Small intestine (tissue), 7 donors: ENCODE measurements around the gene NR2F2. TPM values are rescaled to one million over a fixed set of nuclear protein-coding genes. Genes with fewer than 3 reads are reported as not detected.
A peak's percentile ranks its signal among the peaks of the same experiment; 100 is the strongest.

ENCODE experiments used
- DNase-seq, 2 donors: peaks; one replicate each; pipeline versions ENCODE4 v3.0.0 to v3.0.0-alpha.2; 2013
- FAIRE-seq: peaks from 2 replicates; lab custom pipeline; 2012; peaks lifted over from hg19 to GRCh38; lab: Jason Lieb, UNC
- H3K27ac ChIP-seq, 3 donors: one replicate each; pipeline ENCODE4 v1.5.1; 2013; ENCODE audit warnings: low read length in 2 of 3, mild to moderate bottlenecking in 2 of 3, control low read depth in 1 of 3, inconsistent platforms in 1 of 3, low read depth in 1 of 3, moderate library complexity in 1 of 3
- H3K27me3 ChIP-seq, 3 donors: one replicate each; pipeline ENCODE4 v1.6.1; 2013; ENCODE audit warnings: low read length in 3 of 3, inconsistent platforms in 1 of 3; ENCODE audit not compliant: control insufficient read depth in 3 of 3, insufficient read depth in 3 of 3
- H3K36me3 ChIP-seq, 3 donors: one replicate each; pipeline ENCODE4 v1.6.1; 2013; ENCODE audit warnings: low read length in 3 of 3, inconsistent platforms in 1 of 3, low read depth in 1 of 3, mild to moderate bottlenecking in 1 of 3, moderate library complexity in 1 of 3; ENCODE audit not compliant: control insufficient read depth in 3 of 3, insufficient read depth in 2 of 3
- H3K4me1 ChIP-seq, 3 donors: one replicate each; pipeline ENCODE4 v1.6.1; 2013; ENCODE audit warnings: low read length in 2 of 3, inconsistent platforms in 1 of 3, low read depth in 1 of 3, mild to moderate bottlenecking in 1 of 3, moderate library complexity in 1 of 3; ENCODE audit not compliant: control insufficient read depth in 3 of 3, insufficient read depth in 2 of 3
- H3K4me3 ChIP-seq, 3 donors: one replicate each; pipeline ENCODE4 v1.5.1; 2013; ENCODE audit warnings: low read length in 3 of 3, control low read depth in 1 of 3, inconsistent platforms in 1 of 3, low read depth in 1 of 3, mild to moderate bottlenecking in 1 of 3, moderate library complexity in 1 of 3
- H3K9me3 ChIP-seq, 2 donors: one replicate each; pipeline ENCODE4 v1.6.1; 2013; ENCODE audit warnings: low read depth in 1 of 2, low read length in 1 of 2; ENCODE audit not compliant: control insufficient read depth in 2 of 2, insufficient read depth in 1 of 2
- WGBS, 3 donors: extraction: QIAGEN DNeasy Blood & Tissue Kit; methylation state at CpG; one replicate each; pipeline ENCODE4 v1.1.7; 2013; 5-methylcytosine and 5-hydroxymethylcytosine counted together
- polyA plus RNA-seq, 4 donors: library from polyadenylated mRNA; stranded (reverse) in 3 of 4; unstranded in 1 of 4; fragments of 200-250 nt in 3 of 4; fragments of 120-200 nt in 1 of 4; gene quantifications; one replicate each; pipeline versions ENCODE4 v1.2.1 to v1.2.3, GENCODE V29; 2013
- donor health status: healthy with polysubstance abuse.
- donor health status: control.
- donor health status: control.
- donor health status: Bipolar disorder and iron deficiency.
- donor health status: healthy.

The NR2F2 gene
- polyA plus RNA-seq, 4 donors: 3.6 to 34.1 (median 15.6) TPM

GRCh38 chr15:96335411-96336024 lies 5.0 kb downstream of the NR2F2 start:
- no peak for DNase-seq
- 1 to 6% (median 3%) methylated on average over 6 of the region's 6 CpGs for WGBS, 3 donors
- FAIRE-seq: no peak

GRCh38 chr15:96336108-96336595 lies 5.7 kb downstream of the NR2F2 start:
- H3K4me1 ChIP-seq: peaks cover 5 to 33% (median 7%) of the 10 kb centered on the region in 3 donors
- H3K27me3 ChIP-seq: peaks cover 0 to 8% (median 0%) of the 10 kb centered on the region in 3 donors
- DNase-seq (no peak), FAIRE-seq (no peak)
- H3K27ac ChIP-seq: peak overlapping the region in 2 of 3 donors; percentile 55 to 57
- 6 to 8% (median 7%) methylated on average over 7 of the region's 7 CpGs for WGBS, 3 donors
- peak overlapping the region; percentile 25 to 78 (median 33) for H3K4me3 ChIP-seq
- H3K36me3 ChIP-seq: peaks cover 0 to 31% (median 0%) of the 10 kb centered on the region in 3 donors
- H3K9me3 ChIP-seq: no peaks in the 10 kb centered on the region

More at GRCh38 chr15:96335411-96336024, 5.0 kb downstream of the NR2F2 start:
- Histone ChIP-seq H3K27me3 (peaks cover 0 to 6% (median 0%) of the 10 kb centered on the region in 3 donors), H3K4me1 (peaks cover 5 to 33% (median 7%) of the 10 kb centered on the region in 3 donors), H3K27ac (peak overlapping the region in 2 of 3 donors; percentile 38 to 55), H3K4me3 (peak overlapping the region in 2 of 3 donors; percentile 33 to 78), H3K36me3 (peaks cover 0 to 31% (median 0%) of the 10 kb centered on the region in 3 donors), H3K9me3 (no peaks in the 10 kb centered on the region)

- H3K4me3 ChIP-seq: peak overlapping the region; percentile 25 to 78 (median 33)
- no peaks in the 10 kb centered on the region for H3K9me3 ChIP-seq
- WGBS, 3 donors: 6 to 7% (median 7%) methylated on average over 9 of the region's 9 CpGs
- peaks cover 7 to 37% (median 8%) of the 10 kb centered on the region in 3 donors for H3K4me1 ChIP-seq
- no peak for FAIRE-seq
- H3K27me3 ChIP-seq: peaks cover 0 to 8% (median 0%) of the 10 kb centered on the region in 3 donors
- H3K27ac ChIP-seq: peak overlapping the region; percentile 22 to 57 (median 55)
- H3K36me3 ChIP-seq: peaks cover 0 to 31% (median 0%) of the 10 kb centered on the region in 3 donors
- DNase-seq: no peak
Measured at GRCh38 chr15:96336596-96337364, 6.3 kb downstream of the NR2F2 start.

GRCh38 chr15:96337365-96338023 lies 7.0 kb downstream of the NR2F2 start:
- Histone ChIP-seq H3K27ac (peak overlapping the region in 1 of 3 donors; percentile 55), H3K27me3 (peaks cover 0 to 8% (median 0%) of the 10 kb centered on the region in 3 donors), H3K4me1 (peaks cover 7 to 43% (median 8%) of the 10 kb centered on the region in 3 donors), H3K4me3 (peak overlapping the region in 2 of 3 donors; percentile 33 to 78), H3K9me3 (no peaks in the 10 kb centered on the region), H3K36me3 (peaks cover 0 to 28% (median 0%) of the 10 kb centered on the region in 3 donors)
- DNase-seq (no peak), FAIRE-seq (no peak)
- WGBS, 3 donors: 38 to 44% (median 39%) methylated on average over 14 of the region's 14 CpGs

GRCh38 chr15:96338074-96338765 lies 7.7 kb downstream of the NR2F2 start:
- DNase-seq (no peak), FAIRE-seq (no peak)
- Histone ChIP-seq H3K4me1 (peaks cover 8 to 50% (median 10%) of the 10 kb centered on the region in 3 donors), H3K9me3 (no peaks in the 10 kb centered on the region), H3K4me3 (no peak overlapping the region), H3K27me3 (peaks cover 0 to 6% (median 0%) of the 10 kb centered on the region in 3 donors), H3K27ac (no peak overlapping the region), H3K36me3 (peaks cover 0 to 28% (median 0%) of the 10 kb centered on the region in 3 donors)
- WGBS, 3 donors: 32 to 51% (median 47%) methylated on average over 5 of the region's 5 CpGs

- Histone ChIP-seq H3K4me3 (peak overlapping the region in 1 of 3 donors; percentile 71), H3K36me3 (peaks cover 0 to 27% (median 0%) of the 10 kb centered on the region in 3 donors), H3K27me3 (peaks cover 0 to 6% (median 0%) of the 10 kb centered on the region in 3 donors), H3K9me3 (no peaks in the 10 kb centered on the region), H3K4me1 (peaks cover 7 to 51% (median 8%) of the 10 kb centered on the region in 3 donors), H3K27ac (peak overlapping the region in 2 of 3 donors; percentile 78 to 81)
- FAIRE-seq (no peak), DNase-seq (no peak)
- 11 to 12% (median 11%) methylated on average over 7 of the region's 7 CpGs for WGBS, 3 donors
Measured at GRCh38 chr15:96338766-96339618, 8.5 kb downstream of the NR2F2 start.
